ENCODE measurements around the gene PPL. TPM values are rescaled to one million over a fixed set of nuclear protein-coding genes. Genes with fewer than 3 reads are reported as not detected.
A peak's percentile ranks its signal among the peaks of the same experiment; 100 is the strongest.

Gene PPL
- total and polyA plus RNA-seq, 2 of the 13 experiments (the other 11 are each of a cell fraction or from before 2014, with no cell fraction given) = 5.7 to 6.6 TPM

- 1% methylated on average over 18 of the region's 20 CpGs for WGBS (ENCODE audit: low lambda C conversion rate)
- Histone ChIP-seq H4K20me1 (ENCODE audit: insufficient read depth, low read length) (no peaks in the 10 kb centered on the region), H3K9ac (ENCODE audit: insufficient read depth, low read depth, low read length) (peak overlapping the region; percentile 68), H3K9me3 (ENCODE audit: low read length) (no peaks in the 10 kb centered on the region), H3K27ac (ENCODE audit: extremely low read length, insufficient read depth, low read length) (peak overlapping the region; percentile 62), H3K4me1 (ENCODE audit: insufficient read depth, low read length) (peaks cover 91% of the 10 kb centered on the region), H3K4me3 (replicated peaks in 1 of 3; ENCODE audit: insufficient read depth in 1 of 3, low read depth in 2 of 3, low read length in 3 of 3) (peak overlapping the region; percentile 9 to 63 (median 15); a peak in 4 of 6 replicates), H2AFZ (ENCODE audit: low read length) (no peak overlapping the region), H3K4me2 (ENCODE audit: low read depth, low read length) (peak overlapping the region; percentile 89), H3K27me3 (ENCODE audit: control insufficient read depth in 1 of 2, insufficient read depth in 2 of 2, low read length in 2 of 2) (no peaks in the 10 kb centered on the region; a peak in 1 of 5 replicates), H3K36me3 (replicated peaks in 1 of 2; ENCODE audit: control insufficient read depth in 1 of 2, insufficient read depth in 2 of 2, low read length in 2 of 2) (no peaks in the 10 kb centered on the region), H3K79me2 (ENCODE audit: insufficient read depth, low read length) (no peaks in the 10 kb centered on the region)
- peak; percentile 82 for ATAC-seq
- in situ Hi-C loops (cut with HindIII; ENCODE audit: extremely low pct_ligation_motif_present, low pct_unique_long_range_greater_than_20kb) = no loop called here
- ChIA-PET CTCF (ENCODE audit: low intra/inter-chr PET ratio, low total read pairs) (no interaction called here), POLR2A (interaction anchor here (0.9 to 6.3 kb wide), 12 partner anchors 8 to 176 kb away, joined by 3 to 62 read pairs (median 4); partner anchors contain the start of genes NAGPA, PPL, ROGDI and SEC14L5)
- intact Hi-C loops (cut with micrococcal nuclease; ENCODE audit: unreplicated experiment) = loop anchor here (5.0 kb wide), 1 partner anchor 32 kb away; no protein-coding TSS in a partner anchor
- FAIRE-seq = peak; percentile 83
- TSS peak; percentile 53 for BruUV-seq (replicated peaks)
- peak; percentile 98 for DNase-seq (ENCODE audit: low spot score)
- no peak for TF ChIP-seq ZFP36L2 (CRISPR knock-in tag; IDR thresholded peaks at IDR 0.05)
- no peak for TF ChIP-seq ZNF407 (CRISPR knock-in tag; IDR thresholded peaks at IDR 0.05; ENCODE audit: not compliant biosample characterization)
- no peak for TF ChIP-seq NFYB (CRISPR knock-in tag; IDR thresholded peaks at IDR 0.05)
- peak; percentile 92 for TF ChIP-seq SRSF1 (optimal IDR thresholded peaks at IDR 0.05; ENCODE audit: low read depth, low read length)
- TF ChIP-seq KLF6 (CRISPR knock-in tag; IDR thresholded peaks at IDR 0.05) = 0 out of 2 replicates have a peak, but pooled peaks have one; percentile 90
- no peak; the same call in 1 of the 2 replicates for TF ChIP-seq KLF12 (CRISPR knock-in tag; IDR thresholded peaks at IDR 0.05; ENCODE audit: borderline replicate concordance)
- no peak for TF ChIP-seq ZBTB8A (CRISPR knock-in tag; IDR thresholded peaks at IDR 0.05; ENCODE audit: borderline replicate concordance, low read depth)
- peak in 1 of 2 experiments; percentile 73; a peak in 1 of 4 replicates for TF ChIP-seq ATF4 (CRISPR knock-in tag; IDR thresholded peaks at IDR 0.05)
- TF ChIP-seq ZNF512B (CRISPR knock-in tag; IDR thresholded peaks at IDR 0.05; ENCODE audit: borderline replicate concordance) = no peak
Measured at GRCh38 chr16:4944333-4945281, 7.7 kb upstream of the PPL start.

All from HepG2 (cell line).